Naive thymus-derived CD4-positive, alpha-beta T cell (primary cell): ENCODE data around the gene NKAIN2. TPM values are rescaled to one million over a fixed set of nuclear protein-coding genes. Genes with fewer than 3 reads are reported as not detected.
"Not testable (repeated sequence)": the region's sequence is repeated elsewhere in the genome, so short reads cannot be mapped to it uniquely, and the experiment has no call there.

Experiments
- ATAC-seq: fragments of 150-1000 bp; cut with Tn5 transposase; 2 replicates; pipeline ENCODE4 v1.10.0; 2021; ENCODE audit warnings: mild to moderate bottlenecking, moderate library complexity
- CTCF ChIA-PET: fragments of 350-600 bp; sonication (Branson Sonifier 250); formaldehyde crosslinking; loops from one replicate; lab custom pipeline; 2021; ENCODE audit warnings: antibody characterized with exemption; lab: Charles Lee
- POLR2A ChIA-PET: fragments of 350-600 bp; sonication (Branson Sonifier 250); formaldehyde crosslinking; loops from one replicate; lab custom pipeline; 2021; ENCODE audit warnings: antibody characterized with exemption, inconsistent platforms; lab: Charles Lee
- DNase-seq, 9 donors: peaks; one replicate each; pipeline versions ENCODE4 v3.0.0 to v3.0.0-alpha.2; 2020 to 2022; ENCODE audit warnings: mixed read lengths in 1 of 9
- H3K27ac ChIP-seq: one replicate; pipeline ENCODE4 v1.7.0; 2013; ENCODE audit warnings: mild to moderate bottlenecking, low read depth, low read length, moderate library complexity
- H3K27me3 ChIP-seq, 2 donors: one replicate each; pipeline ENCODE4 v1.7.0; 2013; ENCODE audit warnings: low read length in 2 of 2, mild to moderate bottlenecking in 2 of 2, moderate library complexity in 2 of 2; ENCODE audit not compliant: control insufficient read depth in 2 of 2, insufficient read depth in 2 of 2
- H3K36me3 ChIP-seq, 3 experiments: 1 replicate in 2 of 3; 2 replicates in 1 of 3; pipeline ENCODE4 v1.7.0; 2013; ENCODE audit warnings: low read length in 3 of 3, mild to moderate bottlenecking in 3 of 3, moderate library complexity in 1 of 3; ENCODE audit not compliant: insufficient read depth in 3 of 3, control insufficient read depth in 2 of 3
- H3K4me1 ChIP-seq, 2 donors: one replicate each; pipeline ENCODE4 v1.7.0; 2013; ENCODE audit warnings: low read length in 2 of 2, mild to moderate bottlenecking in 2 of 2, moderate library complexity in 1 of 2; ENCODE audit not compliant: control insufficient read depth in 2 of 2, insufficient read depth in 2 of 2
- H3K4me3 ChIP-seq: 2 replicates; pipeline ENCODE4 v1.7.0; 2013; ENCODE audit warnings: mild to moderate bottlenecking, low read length
- H3K9me3 ChIP-seq, 3 experiments: 1 replicate in 2 of 3; 2 replicates in 1 of 3; pipeline ENCODE4 v1.7.0; 2013; ENCODE audit warnings: low read length in 3 of 3; ENCODE audit not compliant: control insufficient read depth in 2 of 3
- H3K27ac Mint-ChIP-seq, 9 donors: one replicate each; pipeline ENCODE4 v1.8.0; 2020 to 2022; ENCODE audit warnings: mixed read lengths in 9 of 9, mild to moderate bottlenecking in 8 of 9, moderate library complexity in 5 of 9, inconsistent platforms in 2 of 9
- H3K27me3 Mint-ChIP-seq, 5 donors: one replicate each; pipeline ENCODE4 v1.8.0; 2021 to 2022; ENCODE audit warnings: mixed read lengths in 5 of 5, mild to moderate bottlenecking in 1 of 5
- H3K36me3 Mint-ChIP-seq, 5 donors: one replicate each; pipeline ENCODE4 v1.8.0; 2020 to 2022; ENCODE audit warnings: mixed read lengths in 5 of 5, mild to moderate bottlenecking in 3 of 5, inconsistent platforms in 1 of 5
- H3K4me1 Mint-ChIP-seq, 7 donors: one replicate each; pipeline ENCODE4 v1.8.0; 2020 to 2022; ENCODE audit warnings: mixed read lengths in 7 of 7, mild to moderate bottlenecking in 3 of 7, inconsistent platforms in 1 of 7
- H3K4me3 Mint-ChIP-seq, 10 donors: one replicate each; pipeline ENCODE4 v1.8.0; 2020 to 2022; ENCODE audit warnings: mild to moderate bottlenecking in 10 of 10, mixed read lengths in 10 of 10, moderate library complexity in 6 of 10, inconsistent platforms in 2 of 10
- H3K9me3 Mint-ChIP-seq, 11 donors: one replicate each; pipeline ENCODE4 v1.8.0; 2020 to 2022; ENCODE audit warnings: mixed read lengths in 11 of 11, mild to moderate bottlenecking in 4 of 11, inconsistent platforms in 1 of 11, moderate library complexity in 1 of 11
- intact Hi-C, 2 donors: fragments of 100-400 bp; cut with micrococcal nuclease; formaldehyde crosslinking; loops; one replicate each; pipeline ENCODE4 v1.15.1; 2023
- polyA plus RNA-seq, 2 donors: library from polyadenylated mRNA; unstranded; fragments of 300-500 nt; fragmentation: Illumina TruSeq; gene quantifications; one replicate each; pipeline ENCODE4 v1.2.3, GENCODE V29; 2021
- total RNA-seq, 6 experiments: library from RNA in 5 of 6; stranded (reverse) in 5 of 6; gene quantifications; 1 replicate in 5 of 6; 2 replicates in 1 of 6; pipeline ENCODE4 v1.2.3 and lab custom pipeline; 2021 to 2026

Gene NKAIN2
- total and polyA plus RNA-seq, 7 experiments from 2014 or later, result 0.21 to 2.9 TPM; not detected in 5

GRCh38 chr6:124551711-124552233 lies 748.1 kb downstream of the NKAIN2 start:
- ChIA-PET POLR2A (no interaction called here), CTCF (no interaction called here)
- ATAC-seq, result no peak
- intact Hi-C loops, result no loop called here
- no peaks in the 10 kb centered on the region for H3K9me3 ChIP-seq
- H3K27ac ChIP-seq, result no peak overlapping the region
- H3K4me1 ChIP-seq, result no peaks in the 10 kb centered on the region
- no peak overlapping the region for H3K4me3 ChIP-seq
- Mint-ChIP-seq H3K4me1 (peaks cover 0 to 3% (median 0%) of the 10 kb centered on the region in 7 donors), H3K9me3 (peaks cover 0 to 18% (median 2%) of the 10 kb centered on the region in 11 donors), H3K36me3 (no peaks in the 10 kb centered on the region), H3K27me3 (no peaks in the 10 kb centered on the region), H3K27ac (no peak overlapping the region), H3K4me3 (no peak overlapping the region)
- H3K36me3 ChIP-seq, result no peaks in the 10 kb centered on the region
- H3K27me3 ChIP-seq, result no peaks in the 10 kb centered on the region
- no peak for DNase-seq

DNA sequence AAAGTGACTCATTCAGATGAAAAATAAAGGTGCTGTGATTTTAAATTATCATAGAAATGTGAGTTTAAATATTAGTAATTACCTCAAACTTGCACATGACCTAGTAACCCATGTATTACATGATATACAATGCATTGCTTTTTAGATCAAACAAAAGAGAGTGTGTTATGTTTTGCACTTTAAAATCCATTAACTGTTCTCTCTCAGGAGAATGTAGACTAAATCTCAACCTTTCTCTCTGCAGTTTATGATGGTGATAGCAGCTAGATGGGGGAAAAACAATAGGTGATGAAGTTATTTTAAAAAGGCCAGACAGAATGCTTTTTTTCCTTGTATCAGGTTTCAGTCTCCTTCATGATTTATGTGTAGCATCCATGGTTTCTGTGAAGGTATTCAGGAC lies 754.2 kb downstream of the NKAIN2 start:
- ChIA-PET CTCF (no interaction called here), POLR2A (no interaction called here)
- H3K4me1 Mint-ChIP-seq, result no peaks in the 10 kb centered on the region
- no peaks in the 10 kb centered on the region for H3K27me3 Mint-ChIP-seq
- H3K36me3 Mint-ChIP-seq, result no peaks in the 10 kb centered on the region
- peaks cover 0 to 9% (median 2%) of the 10 kb centered on the region in 11 donors for H3K9me3 Mint-ChIP-seq
- Histone ChIP-seq H3K4me1 (no peaks in the 10 kb centered on the region), H3K4me3 (no peak overlapping the region), H3K27ac (no peak overlapping the region), H3K9me3 (no peaks in the 10 kb centered on the region), H3K27me3 (no peaks in the 10 kb centered on the region), H3K36me3 (no peaks in the 10 kb centered on the region)
- DNase-seq (no peak), ATAC-seq (no peak)
- H3K4me3 Mint-ChIP-seq, result no peak overlapping the region
- H3K27ac Mint-ChIP-seq, result no peak overlapping the region
- intact Hi-C loops, result no loop called here

DNA sequence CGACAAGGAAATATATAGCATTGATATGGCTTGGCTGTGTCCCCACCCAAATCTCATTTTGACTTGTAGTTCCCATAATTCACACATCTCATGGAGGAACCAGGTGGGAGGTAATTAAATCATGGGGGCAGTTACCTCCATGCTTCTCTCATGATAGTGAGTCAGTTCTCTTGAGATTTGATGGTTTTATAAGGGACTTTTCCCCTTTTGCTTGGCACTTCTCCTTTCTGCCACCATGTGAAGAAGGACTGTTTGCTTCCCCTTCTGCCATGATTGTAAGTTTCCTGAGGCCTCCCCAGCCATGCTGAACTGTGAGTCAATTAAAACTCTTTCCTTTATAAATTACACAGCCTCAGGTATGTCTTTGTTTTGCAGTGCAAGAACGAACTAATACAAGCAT lies 756.4 kb downstream of the NKAIN2 start:
- POLR2A ChIA-PET, H3K4me1 Mint-ChIP-seq, ATAC-seq, H3K36me3 ChIP-seq, DNase-seq, H3K4me3 Mint-ChIP-seq, H3K27ac Mint-ChIP-seq, H3K4me3 ChIP-seq, H3K9me3 ChIP-seq, H3K36me3 Mint-ChIP-seq, H3K4me1 ChIP-seq, H3K27me3 Mint-ChIP-seq, H3K27me3 ChIP-seq, intact Hi-C loops, H3K27ac ChIP-seq, CTCF ChIA-PET: not testable (repeated sequence)
- peaks cover 0 to 15% (median 4%) of the 10 kb centered on the region in 11 donors for H3K9me3 Mint-ChIP-seq

DNA sequence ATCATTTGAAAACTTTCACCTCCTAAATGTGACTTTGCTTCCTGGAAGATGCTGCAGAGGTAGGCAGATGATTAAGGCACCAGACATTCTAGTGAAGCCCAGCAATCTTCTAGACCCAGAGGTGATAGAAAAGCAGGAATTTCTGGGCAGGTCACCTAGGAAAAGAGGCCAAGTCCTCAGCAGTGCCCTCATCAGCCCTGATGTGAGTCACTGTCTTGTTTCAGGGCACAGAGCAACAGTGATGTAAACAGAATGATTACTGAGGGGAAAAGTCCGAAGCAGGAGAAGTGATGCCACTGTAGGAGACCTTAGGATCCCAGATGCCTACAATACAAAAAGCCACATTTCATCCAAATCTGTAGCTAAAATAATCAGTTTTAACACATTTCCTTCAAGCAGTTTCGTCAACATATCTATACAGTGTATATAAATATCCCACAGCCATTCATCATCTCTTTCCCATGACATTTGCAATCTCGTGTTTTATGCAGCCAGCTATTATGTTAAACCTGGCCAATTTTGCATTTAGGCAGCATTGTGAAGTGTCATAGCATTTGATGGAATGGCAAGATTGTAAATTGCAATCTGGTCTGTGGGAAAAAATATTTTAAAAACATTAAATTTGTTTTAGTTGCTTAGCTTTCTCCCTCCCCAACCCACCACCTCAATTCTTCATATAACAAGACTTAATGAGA lies 757.4 kb downstream of the NKAIN2 start:
- Mint-ChIP-seq H3K4me1 (no peaks in the 10 kb centered on the region), H3K9me3 (peaks cover 0 to 15% (median 3%) of the 10 kb centered on the region in 11 donors), H3K27me3 (no peaks in the 10 kb centered on the region), H3K4me3 (no peak overlapping the region), H3K27ac (no peak overlapping the region), H3K36me3 (no peaks in the 10 kb centered on the region)
- H3K27me3 ChIP-seq, result no peaks in the 10 kb centered on the region
- no peaks in the 10 kb centered on the region for H3K36me3 ChIP-seq
- ATAC-seq (no peak), DNase-seq (no peak)
- intact Hi-C loops, result no loop called here
- H3K4me1 ChIP-seq, result no peaks in the 10 kb centered on the region
- H3K9me3 ChIP-seq, result no peaks in the 10 kb centered on the region
- H3K27ac ChIP-seq, result no peak overlapping the region
- no peak overlapping the region for H3K4me3 ChIP-seq
- ChIA-PET POLR2A (no interaction called here), CTCF (no interaction called here)

DNA sequence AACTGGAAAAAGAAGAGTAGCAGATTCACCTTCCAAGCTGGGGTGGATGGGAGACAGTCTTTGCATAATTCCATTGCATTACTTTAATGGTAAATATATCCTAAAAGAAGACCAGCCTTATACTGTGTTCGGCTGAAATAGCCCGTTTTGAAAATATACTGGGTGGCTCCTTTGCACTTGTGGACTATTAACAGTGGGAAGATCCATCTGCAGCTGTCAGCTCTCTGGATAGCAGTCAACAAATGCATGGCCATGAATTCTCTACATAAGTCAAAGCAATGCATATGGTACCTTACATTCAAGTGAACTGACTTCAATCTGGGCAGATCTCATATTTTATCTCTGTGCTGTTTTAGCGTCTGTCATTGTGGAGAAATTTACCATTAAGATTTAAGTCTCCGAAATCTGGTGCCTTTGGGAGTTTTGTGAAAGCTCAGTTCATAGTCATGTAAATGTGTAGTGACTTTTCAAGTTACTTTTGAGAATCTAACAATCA lies 758.0 kb downstream of the NKAIN2 start:
- Histone ChIP-seq H3K4me1 (no peaks in the 10 kb centered on the region), H3K27me3 (no peaks in the 10 kb centered on the region), H3K4me3 (no peak overlapping the region), H3K9me3 (no peaks in the 10 kb centered on the region), H3K36me3 (no peaks in the 10 kb centered on the region), H3K27ac (no peak overlapping the region)
- no peaks in the 10 kb centered on the region for H3K36me3 Mint-ChIP-seq
- POLR2A ChIA-PET, result no interaction called here
- no peak overlapping the region for H3K4me3 Mint-ChIP-seq
- DNase-seq (no peak), ATAC-seq (no peak)
- H3K9me3 Mint-ChIP-seq, result peaks cover 0 to 15% (median 0%) of the 10 kb centered on the region in 11 donors
- no peaks in the 10 kb centered on the region for H3K27me3 Mint-ChIP-seq
- intact Hi-C loops, result no loop called here
- CTCF ChIA-PET, result no interaction called here
- H3K27ac Mint-ChIP-seq, result no peak overlapping the region
- no peaks in the 10 kb centered on the region for H3K4me1 Mint-ChIP-seq

DNA sequence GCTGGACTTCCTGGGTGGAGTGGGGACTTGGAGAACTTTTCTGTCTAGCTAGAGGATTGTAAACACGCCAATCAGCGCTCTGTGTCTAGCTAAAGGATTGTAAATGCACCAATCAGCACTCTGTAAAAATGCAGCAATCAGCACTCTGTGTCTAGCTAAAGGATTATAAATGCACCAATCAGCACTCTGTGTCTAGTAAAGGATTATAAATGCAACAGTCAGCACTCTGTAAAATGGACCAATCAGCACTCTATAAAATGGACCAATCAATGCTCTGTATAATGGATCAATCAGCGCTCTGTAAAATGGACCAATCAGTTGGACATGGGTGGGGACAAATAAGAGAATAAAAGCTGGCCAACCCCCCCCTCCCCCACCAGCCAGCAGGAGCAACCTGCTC lies 760.5 kb downstream of the NKAIN2 start:
- ATAC-seq, H3K4me3 ChIP-seq, H3K36me3 Mint-ChIP-seq, H3K27me3 ChIP-seq, H3K4me1 Mint-ChIP-seq, H3K9me3 ChIP-seq, H3K36me3 ChIP-seq, H3K27ac ChIP-seq, H3K4me1 ChIP-seq, H3K27ac Mint-ChIP-seq, POLR2A ChIA-PET, CTCF ChIA-PET, H3K4me3 Mint-ChIP-seq, H3K27me3 Mint-ChIP-seq, intact Hi-C loops, DNase-seq: not testable (repeated sequence)
- peaks cover 0 to 22% (median 2%) of the 10 kb centered on the region in 11 donors for H3K9me3 Mint-ChIP-seq

DNA sequence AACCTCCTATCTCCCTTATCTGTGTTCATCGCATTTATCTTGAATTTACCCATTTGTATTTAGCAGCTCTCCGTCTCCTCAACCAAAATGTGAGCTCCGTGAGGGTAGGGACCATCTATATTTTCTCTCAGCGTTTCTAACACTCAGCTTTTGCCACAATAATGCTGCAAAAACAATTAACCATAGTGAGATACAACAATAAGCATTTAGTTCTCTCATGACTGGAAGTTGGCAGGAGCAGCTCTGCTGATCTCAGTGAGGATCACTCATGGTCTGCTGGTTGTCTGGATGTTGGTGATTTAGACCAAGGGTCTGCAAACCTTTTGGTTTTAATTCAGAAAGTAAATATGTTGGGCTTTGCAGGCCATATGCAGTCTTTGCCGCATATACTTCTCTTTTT lies 763.7 kb downstream of the NKAIN2 start:
- no peaks in the 10 kb centered on the region for H3K4me1 ChIP-seq

More for the DNA sequence above, 763.7 kb downstream of the NKAIN2 start:
- Histone ChIP-seq H3K27ac (no peak overlapping the region), H3K27me3 (no peaks in the 10 kb centered on the region), H3K4me3 (no peak overlapping the region), H3K9me3 (no peaks in the 10 kb centered on the region), H3K36me3 (no peaks in the 10 kb centered on the region)
- CTCF ChIA-PET, result no interaction called here
- ATAC-seq, result no peak
- no peaks in the 10 kb centered on the region for H3K4me1 Mint-ChIP-seq
- no peaks in the 10 kb centered on the region for H3K27me3 Mint-ChIP-seq
- no peaks in the 10 kb centered on the region for H3K36me3 Mint-ChIP-seq
- no peak for DNase-seq
- no peak overlapping the region for H3K4me3 Mint-ChIP-seq
- H3K27ac Mint-ChIP-seq, result no peak overlapping the region
- POLR2A ChIA-PET, result no interaction called here
- intact Hi-C loops, result no loop called here
- peaks cover 4 to 34% (median 7%) of the 10 kb centered on the region in 11 donors for H3K9me3 Mint-ChIP-seq
